Brain pericyte (primary cell): Measurements from ENCODE around the gene RTN4RL1.
"Not testable (repeated sequence)": the region's sequence is repeated elsewhere in the genome, so short reads cannot be mapped to it uniquely, and the experiment has no call there.

Experiments
- DNase-seq: peaks from one replicate; pipeline ENCODE4 v3.0.0-alpha.2; 2012; ENCODE audit warnings: low read depth, low spot score

Gene RTN4RL1

DNA sequence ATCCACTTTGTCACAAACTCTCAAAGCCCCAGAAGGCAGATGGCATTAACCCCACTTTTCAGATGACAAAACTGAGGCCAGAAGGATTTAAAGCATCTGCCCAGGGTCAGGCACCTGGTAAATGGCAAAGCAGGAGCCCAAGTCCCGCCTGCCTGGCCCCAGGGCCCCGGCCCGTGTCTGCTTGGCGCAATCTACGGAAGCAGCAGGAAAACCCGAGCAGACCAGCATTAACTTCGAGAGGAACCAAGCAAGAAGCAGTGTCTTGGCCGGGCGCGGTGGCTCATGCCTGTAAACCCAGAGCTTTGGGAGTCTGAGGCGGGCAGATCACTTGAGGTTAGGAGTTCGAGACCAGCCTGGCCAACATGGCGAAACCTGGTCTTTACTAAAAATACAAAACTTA lies 21.6 kb downstream of the RTN4RL1 start:
- DNase-seq = no peak

DNA sequence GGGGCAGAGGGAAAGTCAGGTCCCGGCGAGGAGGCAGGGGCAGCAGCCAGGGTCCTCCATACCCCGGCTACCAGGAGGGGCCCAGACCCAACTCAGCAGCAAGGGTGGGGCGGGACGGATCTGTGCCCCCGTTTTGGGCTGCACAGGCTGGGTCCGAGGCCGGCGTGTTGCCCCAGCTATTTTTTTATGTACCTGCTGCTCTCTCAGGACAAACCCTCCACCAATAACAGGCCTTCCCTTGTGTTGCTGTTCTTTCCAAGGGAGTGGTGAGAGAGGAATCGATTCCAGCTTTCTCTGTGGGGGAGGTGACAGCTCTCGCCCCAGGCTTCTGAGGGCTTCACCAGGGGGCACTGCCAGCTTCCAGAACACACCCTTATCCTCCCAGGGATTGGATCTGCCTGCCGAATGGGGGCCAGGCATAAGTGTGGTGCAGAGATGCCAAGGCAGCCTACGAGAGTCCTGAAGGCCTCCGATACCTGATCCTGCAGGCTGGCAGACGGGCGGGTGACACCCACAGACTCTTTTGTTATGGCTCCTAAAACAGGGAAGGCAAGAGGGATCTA lies 22.3 kb downstream of the RTN4RL1 start:
- DNase-seq = no peak

DNA sequence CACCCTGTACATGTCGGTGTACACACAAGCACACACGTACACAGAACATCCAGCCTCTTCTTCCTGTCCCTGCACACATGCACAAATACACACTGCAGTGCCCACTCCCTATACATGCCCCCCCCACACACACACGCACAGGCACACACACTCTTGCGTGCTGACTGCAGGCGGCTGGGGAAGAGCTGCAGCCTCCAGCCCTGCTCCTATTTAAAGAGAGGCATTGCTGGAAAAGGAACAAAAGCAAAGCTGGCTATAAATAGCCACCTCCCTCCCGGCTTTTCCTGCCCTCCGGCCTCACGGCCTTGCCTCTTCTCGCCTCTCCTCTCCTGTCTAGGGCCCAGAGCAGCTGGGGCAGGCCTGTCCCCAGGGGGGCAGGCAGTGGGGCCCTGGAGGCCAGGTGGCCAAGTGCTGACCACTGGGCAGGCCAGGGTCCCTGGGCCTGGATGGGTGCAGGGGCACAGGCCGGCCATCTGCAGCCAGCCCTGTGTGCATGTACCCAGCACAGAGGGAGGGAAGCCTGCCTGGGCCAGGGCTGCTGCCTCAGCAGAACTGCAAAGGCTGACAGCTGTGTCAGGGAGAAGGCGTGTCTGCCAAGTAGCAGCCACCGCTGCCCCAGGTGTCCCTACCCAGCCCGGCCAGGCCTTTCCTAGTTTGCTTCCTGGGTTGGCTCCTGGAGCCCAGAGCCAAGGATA lies 25.4 kb downstream of the RTN4RL1 start:
- peak; percentile 64 for DNase-seq

DNA sequence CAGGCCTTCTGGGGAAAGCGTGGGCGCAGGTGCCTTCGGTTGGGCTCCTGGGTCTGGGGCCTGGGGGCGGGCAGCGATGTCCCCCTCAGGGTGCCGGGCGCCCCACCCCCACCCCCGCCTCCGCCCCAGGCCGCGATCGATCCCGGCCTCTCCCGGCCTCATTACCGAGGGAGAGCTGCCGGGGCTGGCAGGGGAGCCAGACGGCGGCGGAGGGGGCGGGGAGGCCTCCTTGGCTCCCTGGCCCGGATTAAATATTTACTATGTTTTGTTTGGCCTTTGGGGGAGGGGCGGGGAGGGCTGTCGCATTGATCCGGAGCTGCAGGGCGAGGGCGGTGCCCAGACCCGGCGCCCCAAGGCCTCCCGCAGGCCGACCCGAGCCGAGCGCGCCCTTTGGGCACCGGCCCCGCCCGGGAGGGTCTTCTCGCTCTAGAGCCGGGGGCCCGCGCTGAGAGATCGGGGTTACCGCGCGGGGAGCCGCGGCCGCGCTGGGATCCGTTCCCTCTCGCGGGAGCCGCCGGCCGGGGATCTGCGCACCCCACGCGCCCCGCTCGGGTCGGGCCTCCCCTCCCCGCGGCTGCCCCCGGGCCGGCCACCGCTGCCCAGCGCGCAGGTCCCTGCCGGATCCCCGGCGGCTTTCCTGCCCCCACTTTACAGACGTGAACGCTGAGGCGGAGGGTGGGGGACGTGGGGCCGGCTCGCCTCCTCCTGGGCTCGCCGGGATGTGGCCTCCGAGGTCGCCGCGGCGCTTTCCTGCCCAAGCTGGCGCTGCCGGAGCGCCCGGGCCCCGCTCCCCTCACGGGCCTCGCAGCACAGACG lies 27.0 kb downstream of the RTN4RL1 start:
- no peak for DNase-seq

DNA sequence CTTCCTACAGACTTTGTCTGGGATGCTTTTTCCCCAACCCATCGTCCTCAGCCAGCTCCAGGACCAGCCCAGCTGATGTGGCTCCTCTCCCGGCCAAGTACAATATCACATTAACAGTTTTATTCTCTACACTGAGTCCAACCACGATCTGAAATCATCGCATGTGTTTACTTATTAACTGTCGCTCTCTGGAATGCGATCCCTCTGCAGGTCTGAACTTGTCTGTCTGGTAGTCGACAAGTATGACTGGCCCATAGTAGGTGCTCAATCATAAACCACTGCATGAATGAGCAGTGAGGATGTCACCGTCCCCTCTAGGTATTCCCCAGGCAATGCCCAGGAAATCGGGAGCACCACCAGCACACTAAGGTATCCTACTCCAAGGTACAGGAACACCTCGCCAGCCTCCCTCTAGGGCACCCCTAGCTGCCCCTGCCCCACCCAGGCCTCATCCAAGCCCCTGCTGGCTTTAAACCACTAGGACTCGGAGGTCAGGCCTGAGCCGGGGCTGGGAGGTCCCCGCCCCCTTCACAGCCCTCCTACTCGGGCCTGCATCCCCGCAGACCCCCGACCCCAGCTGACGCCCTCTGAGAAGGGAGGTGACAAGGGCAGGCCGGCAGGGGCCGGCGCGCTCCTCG lies 27.7 kb downstream of the RTN4RL1 start:
- DNase-seq = no peak

DNA sequence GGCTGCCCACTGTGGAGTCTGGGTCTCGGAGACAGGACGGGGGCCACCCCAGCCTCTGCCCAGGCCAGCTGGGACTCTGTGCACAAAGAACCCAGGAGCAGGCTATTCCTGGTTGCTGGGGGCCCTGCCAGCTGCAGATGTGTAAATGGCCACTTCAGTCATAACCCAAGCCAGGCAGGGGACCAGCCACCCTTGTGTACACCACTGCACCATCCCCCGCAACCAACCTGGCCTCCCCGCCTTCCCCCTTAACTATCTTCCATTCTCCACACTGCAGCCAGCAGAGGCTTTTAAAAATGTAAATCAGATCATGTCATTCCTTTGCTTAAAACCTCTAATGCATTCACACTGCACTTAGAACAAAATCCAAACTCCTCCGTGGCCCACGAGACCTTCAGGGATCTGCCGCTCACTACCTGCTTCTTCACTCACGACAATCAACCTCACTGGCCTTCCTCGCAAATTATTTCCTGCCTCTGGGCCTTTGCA lies 28.3 kb downstream of the RTN4RL1 start:
- DNase-seq = no peak

DNA sequence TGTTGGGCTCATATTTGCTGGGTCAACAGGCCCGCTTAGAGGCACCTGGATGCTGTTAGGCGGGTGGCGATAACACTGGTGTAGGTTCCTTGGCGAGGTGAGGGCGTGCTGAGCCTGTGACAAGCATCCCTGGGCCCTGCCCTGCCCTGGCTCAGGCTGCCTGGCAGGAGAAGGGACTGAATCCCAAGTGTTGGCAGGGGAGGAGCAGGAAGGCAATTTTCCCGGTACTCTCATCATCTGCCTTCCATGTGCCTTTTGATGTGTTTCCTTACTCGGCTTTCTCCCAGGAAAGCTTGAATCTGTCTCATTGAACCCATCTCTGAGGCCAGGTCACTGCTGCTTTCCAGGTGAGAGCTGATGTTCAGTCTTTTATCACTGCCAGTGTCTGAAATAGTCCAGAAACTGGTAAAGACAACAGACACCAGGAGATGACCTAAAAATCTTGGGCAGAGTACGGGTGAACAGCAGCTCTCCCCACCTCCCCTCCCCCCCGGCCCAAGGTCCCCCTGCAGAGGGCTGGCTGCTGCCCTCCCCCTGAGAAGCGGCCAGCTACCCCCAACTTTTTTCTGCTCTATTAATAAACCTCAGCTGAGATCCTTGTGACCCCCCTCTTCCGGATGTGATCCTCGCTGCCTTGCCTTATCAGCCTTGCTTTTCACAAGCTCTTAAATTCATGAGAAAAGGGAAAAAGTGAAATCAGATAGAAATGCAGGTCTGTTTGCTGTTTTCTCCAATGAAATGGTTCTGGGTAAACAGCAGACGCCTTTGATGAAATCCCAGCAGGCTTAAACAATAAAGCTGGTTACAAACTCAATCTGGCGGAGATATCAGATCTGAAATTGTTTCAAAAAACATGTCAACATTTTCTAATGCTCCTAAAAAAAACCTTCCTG lies 29.0 kb downstream of the RTN4RL1 start:
- DNase-seq = no peak

DNA sequence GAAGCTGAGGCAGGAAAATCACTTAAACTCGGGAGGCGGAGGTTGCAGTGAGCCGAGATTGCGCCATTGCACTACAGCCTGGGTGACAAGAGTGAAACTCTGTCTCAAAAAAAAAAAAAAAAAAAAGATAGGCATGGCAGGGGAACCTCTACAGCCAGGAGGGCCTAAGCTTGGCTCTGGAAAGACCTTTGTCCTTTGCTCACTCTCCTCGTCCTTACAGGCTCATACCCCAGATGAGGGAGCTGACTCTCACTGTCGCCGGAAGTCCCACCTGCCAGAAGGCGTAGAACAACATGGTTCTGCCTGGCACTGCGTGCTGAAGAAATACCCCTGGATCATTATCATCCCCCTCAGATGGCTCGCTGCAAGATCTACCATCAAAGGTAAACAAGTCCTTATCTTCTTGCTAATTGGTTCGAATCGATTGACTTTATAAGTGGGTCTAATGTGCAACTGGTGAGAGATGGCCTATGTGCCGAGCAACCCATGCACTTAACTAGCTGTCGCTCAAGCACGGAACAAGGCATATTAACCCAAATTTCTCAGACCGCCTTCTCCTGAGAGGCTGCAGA lies 29.7 kb downstream of the RTN4RL1 start:
- DNase-seq = no peak

DNA sequence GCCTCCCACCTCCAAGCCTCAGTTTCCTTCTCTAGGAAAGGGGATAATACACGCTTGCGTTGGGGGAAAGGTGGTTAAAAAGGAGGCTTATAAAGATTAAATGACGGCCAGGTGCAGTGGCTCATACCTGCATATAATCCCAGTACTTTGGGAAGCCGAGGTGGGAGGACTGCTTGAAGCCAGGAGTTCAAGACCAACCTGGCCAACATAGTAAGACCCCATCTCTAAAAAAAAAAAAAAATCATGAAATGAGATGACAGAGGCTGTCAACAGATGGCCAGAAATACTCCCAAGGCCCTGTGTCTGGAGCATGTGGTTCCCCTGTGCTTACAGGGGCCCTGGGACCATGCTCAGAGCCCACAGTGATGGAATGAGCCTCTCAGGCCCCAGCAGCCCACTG lies 30.4 kb downstream of the RTN4RL1 start:
- no peak for DNase-seq

DNA sequence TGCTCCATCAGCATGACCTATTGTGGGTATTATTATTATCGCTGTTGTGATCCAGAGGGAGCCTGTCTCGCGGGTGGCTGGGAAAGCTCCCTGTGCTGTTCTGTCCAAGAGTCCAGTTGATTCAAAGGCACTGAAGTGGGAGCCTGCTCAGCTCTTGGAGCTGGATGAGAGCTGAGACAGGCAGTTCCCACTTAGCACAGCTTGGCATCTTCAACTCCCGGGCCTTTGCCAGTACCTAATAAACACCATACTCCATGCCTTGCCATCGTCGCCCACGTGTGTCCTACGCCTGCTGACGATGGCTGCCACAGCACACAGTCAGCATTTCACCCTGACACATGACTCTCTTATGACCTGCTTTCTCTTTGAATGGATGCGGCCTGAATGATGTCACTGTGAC lies 32.6 kb downstream of the RTN4RL1 start:
- no peak for DNase-seq

DNA sequence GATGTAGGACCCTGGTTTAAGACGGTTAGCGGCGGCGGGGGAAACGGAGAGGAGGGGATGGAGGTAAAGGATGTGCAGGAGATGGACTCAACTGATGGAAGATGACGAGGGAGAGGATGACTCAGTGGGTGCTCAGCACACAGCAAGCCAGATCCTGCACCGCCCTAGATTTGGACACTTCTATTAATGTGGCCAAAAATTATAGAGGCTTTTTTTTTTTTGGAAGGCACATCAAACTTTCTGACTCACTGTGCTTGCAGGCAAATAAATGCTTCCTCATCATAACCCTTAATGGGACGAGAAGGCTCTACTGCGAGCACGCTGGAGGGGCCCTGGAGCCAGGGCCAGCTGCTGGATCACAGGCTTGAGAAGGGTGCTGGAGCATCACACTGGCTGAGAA lies 36.0 kb downstream of the RTN4RL1 start:
- no peak for DNase-seq

DNA sequence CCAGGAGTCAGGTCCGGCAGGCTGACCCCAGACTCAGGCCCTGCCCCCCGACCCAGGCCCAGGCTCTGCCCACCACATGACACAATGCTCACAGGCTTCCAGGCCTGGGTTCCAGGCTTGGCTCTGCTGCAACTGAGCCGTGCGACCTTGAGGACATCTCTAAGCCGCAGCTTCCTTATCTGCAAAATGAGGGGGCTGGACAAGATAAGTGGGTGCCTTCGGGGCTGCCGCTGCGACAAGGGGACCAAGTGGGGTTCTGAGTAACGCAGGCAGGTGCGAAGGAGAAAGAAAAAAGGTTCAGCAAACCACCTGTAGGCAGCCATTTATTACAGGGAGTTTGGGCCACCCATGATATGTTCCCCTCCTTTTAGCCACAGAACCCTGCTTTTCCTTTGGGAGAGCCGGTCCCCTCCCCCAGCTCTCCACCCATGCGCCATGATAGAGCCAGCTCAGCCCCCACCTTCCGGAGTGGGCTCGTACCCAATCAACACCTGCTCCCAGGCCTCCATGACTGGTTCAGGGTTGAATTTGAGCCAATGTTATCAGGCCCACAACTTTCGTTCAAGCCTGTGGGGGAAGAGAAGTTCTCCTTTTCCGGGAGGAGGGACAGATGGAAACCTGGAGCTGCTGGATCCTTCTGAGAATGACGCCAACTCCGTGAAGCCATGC lies 38.2 kb downstream of the RTN4RL1 start:
- no peak for DNase-seq

DNA sequence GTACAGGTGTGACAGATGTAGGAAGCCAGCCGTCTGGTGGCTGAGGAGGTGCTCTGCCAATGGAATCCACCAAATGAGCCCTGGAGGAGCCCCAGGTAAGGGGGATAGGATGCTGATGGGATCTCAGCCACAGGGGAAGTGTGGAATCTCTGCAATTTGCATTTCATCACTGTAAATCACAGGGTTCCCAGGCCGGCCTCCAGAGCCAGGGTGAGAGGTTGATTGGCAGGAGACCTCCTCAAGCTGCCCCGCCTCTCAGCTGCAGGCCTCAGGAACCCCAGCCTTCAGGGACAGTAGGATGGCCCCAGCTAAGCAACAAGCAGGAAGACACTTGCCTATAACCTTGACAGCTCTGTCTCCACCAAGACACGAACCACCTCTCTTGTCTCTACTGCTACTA lies 39.4 kb downstream of the RTN4RL1 start:
- DNase-seq = no peak

DNA sequence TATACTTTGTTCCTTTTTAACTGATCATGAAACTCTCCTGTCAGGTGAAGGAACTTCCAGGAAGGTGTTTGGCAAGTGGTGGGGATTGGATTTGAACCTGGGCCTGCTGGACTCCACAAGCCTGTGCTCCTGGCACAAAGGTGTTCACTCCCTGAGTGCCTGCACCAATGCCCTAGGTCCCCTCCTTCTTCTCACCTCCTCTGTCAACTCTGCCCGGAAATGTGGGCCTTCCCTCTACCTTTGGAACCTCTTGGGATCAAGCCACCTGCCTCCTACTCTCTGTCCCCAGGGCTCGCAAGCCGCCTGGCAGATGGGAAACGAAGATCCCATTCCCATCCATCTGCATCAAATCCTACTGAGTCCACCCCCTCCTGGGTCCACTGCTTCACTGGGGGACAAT lies 40.0 kb downstream of the RTN4RL1 start:
- no peak for DNase-seq

DNA sequence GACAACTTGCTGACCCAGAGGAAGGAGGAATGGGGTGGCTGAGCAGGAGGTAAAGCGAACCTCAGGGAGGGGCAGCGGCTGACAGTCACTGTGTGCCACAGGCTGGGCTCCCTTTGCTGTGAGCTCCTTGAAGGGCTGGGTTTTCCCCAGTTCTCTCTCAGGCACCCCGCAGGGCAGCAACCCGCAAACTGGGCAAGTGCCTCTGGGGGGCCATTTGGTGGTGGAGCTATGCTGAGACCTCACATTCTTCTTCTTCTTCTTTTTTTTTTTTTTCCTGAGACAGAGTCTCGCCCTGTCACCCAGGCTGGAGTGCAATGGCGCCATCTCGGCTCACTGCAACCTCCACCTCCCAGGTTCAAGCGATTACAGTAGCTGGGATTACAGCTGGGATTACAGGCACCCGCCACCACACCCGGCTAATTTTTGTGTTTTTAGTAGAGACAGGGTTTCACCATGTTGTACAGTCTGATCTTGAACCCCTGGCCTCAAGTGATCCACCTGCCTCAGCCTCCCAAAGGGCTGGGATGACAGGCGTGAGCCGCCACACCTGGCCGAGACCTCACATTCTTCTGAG lies 42.3 kb downstream of the RTN4RL1 start:
- not testable (repeated sequence) for DNase-seq

DNA sequence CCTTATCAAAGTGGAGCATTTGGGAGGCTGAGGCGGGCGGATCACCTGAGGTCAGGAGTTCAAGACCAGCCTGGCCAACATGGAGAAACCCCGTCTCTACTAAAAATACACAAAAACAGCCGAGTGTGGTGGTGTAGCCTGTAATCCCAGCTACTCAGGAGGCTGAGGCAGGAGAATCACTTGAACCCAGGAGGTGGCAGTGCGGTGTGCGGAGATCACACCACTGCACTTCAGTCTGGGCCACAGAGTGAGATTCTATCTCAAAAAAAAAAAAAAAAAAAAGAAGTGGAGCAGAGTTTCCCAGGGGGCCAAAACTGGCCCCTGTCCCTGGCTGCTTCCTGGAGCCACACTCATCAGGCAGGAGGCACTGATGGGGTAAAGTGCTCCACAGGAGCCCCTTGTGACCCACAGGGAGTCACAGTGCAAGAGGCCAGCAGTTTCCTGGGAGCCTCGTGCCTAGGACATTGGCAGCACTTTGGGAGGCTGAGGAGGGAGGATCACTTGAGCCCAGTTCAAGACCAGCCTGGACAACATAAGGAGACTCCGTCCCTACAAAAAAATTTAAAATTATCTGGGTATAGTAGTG lies 44.4 kb downstream of the RTN4RL1 start:
- DNase-seq = no peak

DNA sequence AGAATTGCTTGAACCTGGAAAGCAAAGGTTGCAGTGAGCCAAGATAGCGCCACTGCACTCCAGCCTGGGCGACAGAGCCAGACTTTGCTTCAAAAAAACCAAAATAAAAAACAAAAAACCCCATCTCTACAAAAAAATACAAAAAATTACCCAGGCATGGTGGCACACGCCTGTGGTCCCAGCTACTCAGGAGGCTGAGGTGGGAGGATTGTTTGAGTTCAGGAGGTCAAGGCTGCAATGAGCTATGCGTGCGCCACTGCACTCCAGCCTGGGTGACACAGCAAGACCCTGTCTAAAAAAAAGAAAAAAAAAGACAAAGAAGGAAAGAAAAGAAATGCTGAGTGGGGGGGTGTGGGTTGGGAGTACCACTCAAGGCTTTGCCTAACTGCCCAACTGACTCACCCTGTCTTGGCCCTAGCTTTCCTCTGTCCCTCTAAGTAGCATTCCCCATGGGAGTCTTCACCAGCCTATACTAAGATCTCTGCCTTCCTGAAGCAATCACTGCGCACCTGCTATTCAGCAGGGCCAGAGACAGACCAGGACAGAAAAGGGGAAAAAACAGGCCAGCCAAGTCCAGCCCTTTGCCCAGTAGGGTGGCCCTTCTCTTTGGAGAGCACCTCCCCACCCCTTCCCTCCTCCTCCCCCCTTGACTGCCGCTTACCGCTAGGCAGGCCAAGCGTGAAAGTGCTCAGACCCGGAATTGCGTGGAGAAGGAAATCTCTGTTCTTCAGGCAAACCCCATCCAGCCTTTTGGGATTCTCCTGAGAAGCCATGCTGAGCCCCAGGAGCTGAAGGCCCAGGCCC lies 45.8 kb downstream of the RTN4RL1 start:
- DNase-seq = no peak

DNA sequence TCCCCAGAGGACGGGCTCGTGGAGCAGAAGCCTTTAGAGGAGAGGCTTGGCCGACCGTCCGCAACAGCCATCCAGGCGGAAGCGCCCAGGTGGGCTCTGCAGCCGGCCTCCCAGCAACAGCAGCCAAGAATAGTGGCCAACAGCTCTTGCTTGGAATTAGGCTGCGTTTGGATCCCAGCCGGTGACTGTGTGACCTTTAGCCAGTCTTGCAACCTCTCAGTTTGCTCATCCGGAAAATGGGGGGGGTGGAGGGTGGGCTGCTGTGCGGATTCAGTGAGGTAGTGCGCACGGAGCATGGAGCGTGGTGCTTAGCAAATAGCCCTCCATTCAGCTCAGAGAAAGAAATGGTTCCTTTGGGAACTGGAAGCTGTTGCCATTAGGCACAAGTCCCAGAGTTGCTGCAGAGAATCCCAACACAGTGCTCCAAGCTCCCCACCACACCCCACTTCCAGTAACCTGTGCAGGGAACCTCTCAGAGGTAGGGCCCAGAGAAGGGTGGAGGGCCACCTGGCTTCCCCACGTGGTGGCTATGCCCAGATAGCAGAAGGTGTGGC lies 46.7 kb downstream of the RTN4RL1 start:
- DNase-seq = no peak
